Activated CD4-positive, CD25-positive, alpha-beta regulatory T cell (primary cell): Measurements from ENCODE around the gene TRPV6.

Experiments used
- DNase-seq, 4 experiments: peaks; one replicate each; lab custom pipeline; 2025; lab: John Stamatoyannopoulos, UW

The TRPV6 gene

DNA sequence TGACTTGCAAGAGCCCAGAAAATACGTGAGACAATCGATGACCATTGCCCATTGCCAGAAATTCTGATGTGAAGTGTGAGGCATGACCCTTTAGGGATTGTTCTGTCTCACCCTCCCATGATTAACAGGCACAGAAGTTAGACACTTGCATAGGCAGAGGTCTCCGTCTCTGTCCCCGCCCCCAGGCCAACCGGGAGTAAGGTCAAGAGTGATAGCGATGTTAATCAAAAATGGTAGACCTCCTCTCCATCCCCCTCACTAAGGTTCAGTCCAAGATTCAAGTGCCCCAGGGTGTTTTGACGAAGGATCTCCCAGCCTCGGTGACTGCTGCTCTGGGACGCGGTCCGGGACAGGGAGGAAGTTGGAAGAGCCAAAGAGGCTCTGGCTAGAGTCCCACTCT lies 22.7 kb upstream of the TRPV6 start:
- DNase-seq: no peak

- DNase-seq: no peak
These were observed 21.1 kb upstream of the TRPV6 start for GRCh38 chr7:142906643-142907042.

DNA sequence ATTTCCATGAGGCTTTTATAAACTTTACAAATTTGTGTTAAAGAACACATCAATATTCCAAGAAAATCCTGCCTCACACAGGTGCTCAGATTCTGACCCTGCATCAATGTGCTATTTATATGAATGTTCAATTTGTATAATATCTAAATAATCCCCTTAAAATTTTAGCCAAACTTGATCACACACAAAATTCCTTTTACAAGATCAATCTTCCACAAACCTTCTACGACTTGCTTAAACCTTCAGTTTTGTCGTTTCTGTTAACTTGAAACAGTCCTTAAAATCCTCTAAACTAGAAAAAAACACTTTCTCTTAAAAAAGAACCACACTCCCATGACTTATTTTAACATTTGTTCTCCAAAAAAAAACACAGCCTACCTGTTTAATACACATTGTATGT lies 20.2 kb upstream of the TRPV6 start:
- DNase-seq: no peak

- no peak for DNase-seq
These were observed 18.6 kb upstream of the TRPV6 start for GRCh38 chr7:142904128-142904527.

DNA sequence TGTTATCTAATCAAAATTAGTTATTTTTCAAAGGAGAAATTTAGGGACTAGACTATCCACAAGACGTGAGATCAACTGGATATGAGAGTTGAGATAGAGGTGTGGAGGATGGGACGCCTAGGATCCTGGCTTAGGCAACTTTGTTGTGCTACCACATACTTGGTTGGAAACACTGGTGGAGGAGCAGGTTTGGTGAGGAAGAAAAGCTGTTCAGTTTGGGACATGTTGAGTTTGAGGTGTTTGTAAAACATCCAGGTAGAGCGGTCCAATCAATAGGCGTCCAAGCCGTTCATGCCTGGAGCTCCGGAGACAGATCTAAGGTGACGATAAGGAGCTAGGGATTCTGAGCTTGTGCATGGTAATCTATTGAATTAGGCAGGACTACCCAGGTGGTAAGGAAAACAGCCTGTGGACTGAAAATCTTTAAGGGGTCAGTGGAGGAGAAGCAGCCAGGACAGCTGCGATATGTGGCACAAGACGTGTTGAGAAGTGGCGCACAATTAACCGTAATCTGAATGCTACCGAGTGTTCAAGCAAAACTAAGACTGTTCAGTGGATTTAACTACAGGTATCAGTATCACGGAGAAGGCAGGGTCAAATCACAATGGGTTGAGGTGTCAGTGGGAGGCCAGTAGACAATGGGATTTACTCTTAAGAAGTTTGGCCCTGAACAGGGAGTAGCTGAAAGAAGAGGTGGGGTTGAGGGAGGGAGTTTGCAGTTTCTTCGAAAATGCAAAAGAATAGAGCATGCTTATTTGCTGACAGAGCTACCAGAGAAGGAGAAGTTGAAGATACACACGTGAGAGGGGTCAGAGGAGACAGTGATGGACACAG lies 16.1 kb upstream of the TRPV6 start:
- DNase-seq: no peak

- DNase-seq: no peak
These were observed 14.1 kb upstream of the TRPV6 start for GRCh38 chr7:142899661-142900060.

GRCh38 chr7:142898377-142899170 lies 13.0 kb upstream of the TRPV6 start:
- no peak for DNase-seq

DNA sequence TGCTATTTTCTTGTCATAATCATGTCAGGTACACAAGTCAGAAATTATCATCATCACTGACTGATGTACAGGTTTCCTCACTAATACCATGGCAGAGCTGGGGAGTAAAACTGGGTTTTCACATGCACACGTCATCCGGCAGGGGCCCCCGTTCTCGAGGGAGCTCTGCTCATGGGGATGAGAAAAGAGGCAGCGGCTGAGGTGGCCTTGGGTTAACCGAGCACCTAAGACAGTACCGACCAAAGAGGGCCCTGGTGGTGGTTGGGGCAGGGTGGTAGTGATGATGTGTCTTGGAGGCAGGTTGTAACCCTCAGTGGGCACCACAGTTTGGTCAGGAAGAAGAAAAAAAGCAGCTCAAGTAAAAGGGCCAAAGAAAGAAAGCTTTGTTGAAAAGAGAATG lies 12.1 kb upstream of the TRPV6 start:
- no peak for DNase-seq

DNA sequence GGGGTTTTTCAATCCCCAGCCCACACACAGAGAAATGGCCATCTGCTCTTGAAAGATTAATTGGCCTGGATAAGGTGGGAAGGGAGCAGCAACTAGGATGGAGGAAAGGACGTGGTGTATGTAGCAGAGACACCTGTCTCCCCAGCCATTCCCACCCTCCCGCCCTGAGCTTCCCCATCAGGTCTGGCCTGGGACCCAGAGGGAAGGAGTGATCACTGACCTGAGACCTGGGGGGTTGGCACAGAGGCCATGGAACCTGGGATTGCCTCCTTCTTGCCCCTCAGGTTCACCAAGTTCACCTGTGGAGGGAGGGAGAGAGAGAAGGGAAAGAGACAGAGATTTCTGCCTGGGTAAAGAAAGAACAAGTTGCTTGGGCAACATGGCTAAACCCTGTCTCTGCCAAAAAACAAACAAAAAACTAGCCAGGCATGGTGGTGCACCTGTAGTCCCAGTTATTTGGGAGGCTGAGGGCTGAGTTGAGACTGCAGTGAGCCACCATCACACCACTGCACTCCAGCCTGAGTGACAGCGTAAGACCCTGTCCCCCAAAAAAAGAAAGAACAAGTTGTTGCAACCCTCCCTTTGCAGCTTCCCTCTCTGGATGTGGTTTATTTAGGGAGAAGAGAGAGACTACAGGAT lies 11.3 kb upstream of the TRPV6 start:
- no peak for DNase-seq

DNA sequence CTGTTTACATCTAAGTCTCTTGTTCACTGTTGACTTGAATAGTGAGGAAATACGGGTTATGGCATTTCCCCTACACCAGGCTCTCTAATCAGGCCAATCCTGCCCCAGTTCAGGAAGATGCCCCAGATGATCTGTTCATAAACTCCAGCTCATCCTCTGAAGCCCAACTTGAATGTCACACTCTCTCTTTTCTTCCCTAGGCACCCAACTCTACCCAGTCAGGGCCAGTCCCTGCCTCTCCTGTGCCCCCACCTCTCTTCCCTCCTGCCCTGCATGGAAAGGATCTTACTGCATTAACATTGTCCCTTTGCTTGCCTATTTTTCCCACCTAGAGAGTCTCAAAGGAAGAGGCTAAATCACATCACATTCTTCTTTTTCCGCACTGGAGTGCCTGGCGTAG lies 10.6 kb upstream of the TRPV6 start:
- DNase-seq: no peak

GRCh38 chr7:142894985-142895593 lies 9.5 kb upstream of the TRPV6 start:
- DNase-seq: no peak

- DNase-seq: no peak
These were observed 8.8 kb upstream of the TRPV6 start for GRCh38 chr7:142894112-142894984.

GRCh38 chr7:142892951-142893350 lies 7.4 kb upstream of the TRPV6 start:
- no peak for DNase-seq

GRCh38 chr7:142891490-142892082 lies 6.0 kb upstream of the TRPV6 start:
- no peak for DNase-seq

- DNase-seq: no peak
These were observed 5.4 kb upstream of the TRPV6 start for GRCh38 chr7:142890874-142891485.

GRCh38 chr7:142889816-142890215 lies 4.3 kb upstream of the TRPV6 start:
- DNase-seq: no peak

- no peak for DNase-seq
These were observed 1.9 kb upstream of the TRPV6 start for GRCh38 chr7:142887282-142888015.

GRCh38 chr7:142886866-142887265 lies 1.3 kb upstream of the TRPV6 start:
- DNase-seq: no peak

- DNase-seq: no peak
These were observed 1.3 kb downstream of the TRPV6 start for GRCh38 chr7:142884286-142884640.
